Peyer's patch (tissue), 4 donors: ENCODE measurements around the gene RAB3GAP1. TPM values are rescaled to one million over a fixed set of nuclear protein-coding genes. Genes with fewer than 3 reads are reported as not detected.

Experiments used
- DNase-seq, 3 donors: peaks; one replicate each; pipeline ENCODE4 v3.0.0-alpha.2; 2017 to 2019
- H3K27ac ChIP-seq, 4 donors: fragments of 200-600 bp; sonication (generic); one replicate each; pipeline ENCODE4 v1.5.1; 2016 to 2019
- H3K27me3 ChIP-seq, 2 donors: fragments of 200-600 bp; sonication (generic); one replicate each; pipeline ENCODE4 v1.5.1; 2019
- H3K36me3 ChIP-seq, 3 donors: fragments of 200-600 bp; sonication (generic); one replicate each; pipeline ENCODE4 v1.5.1; 2016 to 2019
- H3K4me1 ChIP-seq, 4 donors: fragments of 200-600 bp; sonication (generic); one replicate each; pipeline ENCODE4 v1.5.1; 2016 to 2019
- H3K4me3 ChIP-seq, 4 donors: fragments of 200-600 bp; sonication (generic); 1 replicate in 3 of 4; 2 replicates in 1 of 4; pipeline ENCODE4 v1.5.1; 2016 to 2019; ENCODE audit warnings: mild to moderate bottlenecking in 1 of 4
- H3K9me3 ChIP-seq, 4 donors: fragments of 200-600 bp; sonication (generic); one replicate each; pipeline ENCODE4 v1.5.1; 2016 to 2019; ENCODE audit warnings: mild to moderate bottlenecking in 1 of 4
- CTCF ChIP-seq, 6 experiments: fragments of 450-650 bp in 4 of 6; fragments of 200-600 bp in 2 of 6; sonication (generic) in 1 of 6; IDR thresholded peaks; one replicate each; pipeline ENCODE4 v1.5.1; 2017 to 2019; ENCODE audit warnings: antibody characterized with exemption in 6 of 6, mild to moderate bottlenecking in 3 of 6, moderate library complexity in 1 of 6
- POLR2A ChIP-seq, 2 donors: fragments of 450-650 bp; IDR thresholded peaks; one replicate each; pipeline ENCODE4 v1.5.1; 2017; ENCODE audit warnings: antibody characterized with exemption in 2 of 2, mild to moderate bottlenecking in 2 of 2, moderate library complexity in 2 of 2
- total RNA-seq, 4 donors: library from RNA; depleted of rRNA; stranded (reverse); fragments of >200 nt; gene quantifications; one replicate each; pipeline ENCODE4 v1.1.0, GENCODE V29; 2016

Gene RAB3GAP1
- total RNA-seq, 4 donors from 2014 or later = 34.5 to 89.1 (median 43.0) TPM

DNA sequence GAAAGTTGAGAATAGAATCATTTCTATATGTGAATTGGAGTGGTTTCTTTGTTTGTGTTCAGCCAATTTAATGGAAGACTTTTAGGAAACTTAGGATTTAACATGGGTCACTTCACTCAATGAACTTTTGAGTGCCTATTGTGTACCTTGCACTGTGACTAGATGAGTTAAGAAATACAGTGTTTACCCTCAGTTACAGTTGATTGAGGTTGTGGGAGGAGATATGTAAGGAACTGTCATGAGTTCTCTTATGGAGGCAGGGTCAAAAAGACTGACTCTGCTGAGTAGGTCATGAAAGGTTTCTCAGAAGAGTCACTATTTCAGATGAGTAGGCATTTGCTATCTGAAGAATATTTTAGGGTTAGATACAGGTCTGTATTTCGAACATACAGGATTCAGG is 98.6 kb downstream of the RAB3GAP1 start:
- TF ChIP-seq CTCF (IDR thresholded peaks at IDR 0.05) = no peak
- no peak for TF ChIP-seq POLR2A (IDR thresholded peaks at IDR 0.05)
- H3K4me3 ChIP-seq = no peak overlapping the region
- H3K27ac ChIP-seq = no peak overlapping the region
- H3K4me1 ChIP-seq = no peaks in the 10 kb centered on the region
- no peaks in the 10 kb centered on the region for H3K9me3 ChIP-seq
- peaks cover 0 to 59% (median 0%) of the 10 kb centered on the region in 3 donors for H3K36me3 ChIP-seq
- H3K27me3 ChIP-seq = no peaks in the 10 kb centered on the region
- no peak for DNase-seq

DNA sequence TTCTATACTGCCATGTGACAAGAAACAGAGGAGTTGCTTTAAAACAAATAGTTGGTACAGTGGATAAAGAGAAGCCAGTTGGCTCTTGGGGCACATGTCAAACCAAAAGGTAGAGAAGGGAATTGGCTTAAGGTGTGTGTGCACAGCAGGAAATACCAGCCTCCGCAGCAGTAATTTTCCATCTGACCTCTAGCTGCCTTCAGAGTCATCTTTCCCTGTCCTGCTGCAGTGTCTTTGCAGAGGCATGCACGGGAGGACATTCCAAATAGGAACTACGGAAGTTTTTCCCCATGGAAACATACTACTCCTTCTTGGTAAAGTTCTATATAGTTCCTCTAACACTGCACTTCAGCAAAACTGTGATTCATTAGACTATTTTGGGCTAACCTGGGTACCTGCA is 99.5 kb downstream of the RAB3GAP1 start:
- H3K27ac ChIP-seq = no peak overlapping the region
- H3K9me3 ChIP-seq = no peaks in the 10 kb centered on the region
- no peak for DNase-seq
- H3K36me3 ChIP-seq = peaks cover 0 to 68% (median 0%) of the 10 kb centered on the region in 3 donors
- no peak overlapping the region for H3K4me3 ChIP-seq
- no peaks in the 10 kb centered on the region for H3K4me1 ChIP-seq
- TF ChIP-seq CTCF (IDR thresholded peaks at IDR 0.05) (no peak), POLR2A (IDR thresholded peaks at IDR 0.05) (no peak)
- H3K27me3 ChIP-seq = no peaks in the 10 kb centered on the region

DNA sequence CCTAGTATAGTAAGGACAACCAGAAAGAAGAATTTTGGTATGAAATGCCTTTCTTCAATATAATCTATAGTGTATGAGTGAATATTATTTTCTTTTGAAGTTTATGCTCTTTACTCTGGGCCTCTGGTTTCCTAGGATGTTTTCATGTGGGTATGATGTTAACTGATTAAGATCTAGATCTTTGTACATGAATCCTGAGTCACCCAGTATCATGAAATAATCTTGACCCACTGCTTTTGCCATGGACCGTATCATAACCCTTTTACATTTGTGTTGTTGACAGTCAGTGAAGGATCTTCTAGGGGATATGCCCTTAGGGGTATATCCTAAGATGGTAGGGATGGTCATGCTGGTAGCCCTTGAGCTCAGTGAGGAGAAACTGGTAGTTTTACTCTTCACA is 100.3 kb downstream of the RAB3GAP1 start:
- peaks cover 0 to 75% (median 0%) of the 10 kb centered on the region in 3 donors for H3K36me3 ChIP-seq
- H3K4me1 ChIP-seq = no peaks in the 10 kb centered on the region
- H3K27me3 ChIP-seq = no peaks in the 10 kb centered on the region
- no peak for TF ChIP-seq POLR2A (IDR thresholded peaks at IDR 0.05)
- TF ChIP-seq CTCF (IDR thresholded peaks at IDR 0.05) = no peak
- H3K9me3 ChIP-seq = no peaks in the 10 kb centered on the region
- no peak overlapping the region for H3K4me3 ChIP-seq
- H3K27ac ChIP-seq = no peak overlapping the region
- no peak for DNase-seq

GRCh38 chr2:135154962-135155361 is 102.9 kb downstream of the RAB3GAP1 start:
- Histone ChIP-seq H3K9me3 (no peaks in the 10 kb centered on the region), H3K27me3 (no peaks in the 10 kb centered on the region), H3K4me1 (no peaks in the 10 kb centered on the region), H3K36me3 (peaks cover 0 to 99% (median 0%) of the 10 kb centered on the region in 3 donors), H3K4me3 (no peak overlapping the region), H3K27ac (no peak overlapping the region)
- TF ChIP-seq CTCF (IDR thresholded peaks at IDR 0.05) (no peak), POLR2A (IDR thresholded peaks at IDR 0.05) (no peak)
- DNase-seq = no peak

- Histone ChIP-seq H3K9me3 (no peaks in the 10 kb centered on the region), H3K4me3 (no peak overlapping the region), H3K27me3 (no peaks in the 10 kb centered on the region), H3K36me3 (peaks cover 0 to 80% (median 0%) of the 10 kb centered on the region in 3 donors), H3K4me1 (no peaks in the 10 kb centered on the region), H3K27ac (no peak overlapping the region)
- no peak for DNase-seq
- TF ChIP-seq CTCF (IDR thresholded peaks at IDR 0.05) (no peak), POLR2A (IDR thresholded peaks at IDR 0.05) (no peak)
Measured at GRCh38 chr2:135157856-135158255, 105.8 kb downstream of the RAB3GAP1 start.

DNA sequence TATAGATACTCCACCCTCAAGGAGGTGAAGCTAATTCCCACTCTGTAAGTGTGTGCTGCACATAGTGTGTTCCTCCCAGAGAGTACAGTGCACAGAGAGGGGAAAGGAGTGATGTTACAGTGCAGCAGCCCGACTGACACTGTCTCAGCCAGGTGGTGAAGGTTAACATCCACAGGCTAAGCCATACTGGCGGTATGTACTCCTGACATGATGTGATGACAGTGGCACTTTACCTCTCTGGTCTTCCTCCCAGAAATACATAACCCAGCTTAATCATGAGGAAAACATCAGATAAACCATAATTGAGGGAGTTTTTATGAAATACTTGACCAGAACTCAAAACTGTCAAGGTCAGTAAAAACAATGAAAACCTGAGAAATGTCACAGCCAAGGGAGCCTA is 107.1 kb downstream of the RAB3GAP1 start:
- DNase-seq = no peak
- H3K36me3 ChIP-seq = peaks cover 0 to 77% (median 0%) of the 10 kb centered on the region in 3 donors
- H3K4me3 ChIP-seq = no peak overlapping the region
- H3K9me3 ChIP-seq = no peaks in the 10 kb centered on the region
- H3K27me3 ChIP-seq = no peaks in the 10 kb centered on the region
- TF ChIP-seq POLR2A (IDR thresholded peaks at IDR 0.05) (no peak), CTCF (IDR thresholded peaks at IDR 0.05) (no peak)
- H3K27ac ChIP-seq = no peak overlapping the region
- no peaks in the 10 kb centered on the region for H3K4me1 ChIP-seq
